GM12878 (cell line): Measurements from ENCODE around the gene SUGCT. TPM values are rescaled to one million over a fixed set of nuclear protein-coding genes. Genes with fewer than 3 reads are reported as not detected.
A peak's percentile ranks its signal among the peaks of the same experiment; 100 is the strongest.

ENCODE experiments used
- ATAC-seq: fragments of 200-7000 bp; cut with Tn5 transposase; 3 replicates; pipeline ENCODE4 v1.9.1; 2020; ENCODE audit warnings: mild to moderate bottlenecking, moderate library complexity
- BruUV-seq: library from RNA; stranded (reverse); fragments of 400-500 nt; replicated peaks from 2 replicates; lab custom pipeline; 2021; lab: Mats Ljungman, UMichigan
- CTCF ChIA-PET: fragments of 300-600 bp; sonication (Branson Sonifier 250); formaldehyde crosslinking; extraction: SDS; loops from one replicate; lab custom pipeline; 2021; ENCODE audit warnings: inconsistent platforms; lab: Yijun Ruan, JAX
- POLR2A ChIA-PET: fragments of 350-600 bp; formaldehyde crosslinking; extraction: SDS; loops from one replicate; lab custom pipeline; 2021; ENCODE audit warnings: inconsistent platforms; lab: Charles Lee
- RAD21 ChIA-PET: fragments of 300-600 bp; sonication (Branson Sonifier 250); formaldehyde crosslinking; loops from one replicate; lab custom pipeline; 2023; ENCODE audit warnings: antibody characterized with exemption; ENCODE audit not compliant: unreplicated experiment; lab: Charles Lee
- SMC1A ChIA-PET: fragments of 300-600 bp; sonication (Branson Sonifier 250); formaldehyde crosslinking; loops from one replicate; lab custom pipeline; 2023; ENCODE audit not compliant: unreplicated experiment, uncharacterized antibody; lab: Charles Lee
- DNase-seq: peaks from one replicate; pipeline ENCODE4 v3.0.0-alpha.2; 2011; ENCODE audit warnings: low read depth, low spot score
- FAIRE-seq: peaks from 3 replicates; lab custom pipeline; 2011; peaks lifted over from hg19 to GRCh38; lab: Jason Lieb, UNC
- H2AFZ ChIP-seq: 2 replicates; pipeline ENCODE4 v1.6.0; 2011; ENCODE audit warnings: low read depth, low read length, control low read depth; ENCODE audit not compliant: control insufficient read depth
- H3K27ac ChIP-seq: 2 replicates; pipeline ENCODE4 v1.5.1; 2011; ENCODE audit warnings: control low read depth; ENCODE audit not compliant: control insufficient read depth, insufficient read depth
- H3K27me3 ChIP-seq, 2 experiments: replicated peaks in 1 of 2; 2 replicates each; pipeline versions ENCODE4 v1.6.0 to v1.6.1; 2011; ENCODE audit warnings: low read length in 1 of 2; ENCODE audit not compliant: control insufficient read depth in 2 of 2, insufficient read depth in 2 of 2
- H3K36me3 ChIP-seq, 2 experiments: 2 replicates each; pipeline ENCODE4 v1.5.1; 2011; ENCODE audit warnings: low read length in 1 of 2; ENCODE audit not compliant: control insufficient read depth in 2 of 2, insufficient read depth in 2 of 2
- H3K4me1 ChIP-seq: 2 replicates; pipeline ENCODE4 v1.6.1; 2011; ENCODE audit warnings: mild to moderate bottlenecking, low read length, moderate library complexity, mixed read lengths; ENCODE audit not compliant: control insufficient read depth, insufficient read depth
- H3K4me2 ChIP-seq: 2 replicates; pipeline ENCODE4 v1.6.0; 2011; ENCODE audit warnings: control low read depth; ENCODE audit not compliant: control insufficient read depth, insufficient read depth
- H3K4me3 ChIP-seq: fragments of 200-600 bp; sonication (generic); 2 replicates; pipeline ENCODE4 v1.5.1; 2016
- H3K79me2 ChIP-seq: 2 replicates; pipeline ENCODE4 v1.6.0; 2011; ENCODE audit warnings: low read length; ENCODE audit not compliant: control insufficient read depth, insufficient read depth
- H3K9ac ChIP-seq: 2 replicates; pipeline ENCODE4 v1.8.0; 2011; ENCODE audit warnings: low read length, control low read depth, mixed read lengths; ENCODE audit not compliant: control insufficient read depth, insufficient read depth
- H3K9me3 ChIP-seq: replicated peaks from 3 replicates; pipeline ENCODE4 v1.5.1; 2011; ENCODE audit warnings: mild to moderate bottlenecking, low read length; ENCODE audit not compliant: control insufficient read depth, insufficient read depth
- H4K20me1 ChIP-seq: 2 replicates; pipeline ENCODE4 v1.6.0; 2011; ENCODE audit not compliant: control insufficient read depth, insufficient read depth
- BRCA1 ChIP-seq: IDR thresholded peaks from 2 replicates; pipeline ENCODE4 v1.6.1; 2011; ENCODE audit warnings: low read depth, low read length, improper control_type of control experiment
- ESRRA ChIP-seq: IDR thresholded peaks from 2 replicates; pipeline ENCODE4 v1.6.1; 2012; ENCODE audit warnings: mild to moderate bottlenecking, low read length, improper control_type of control experiment
- ETV6 ChIP-seq, 2 experiments: fragments of 450-650 bp in 1 of 2; IDR thresholded peaks in 1 of 2; conservative IDR thresholded peaks in 1 of 2; 2 replicates each; pipeline ENCODE4 v1.6.1; 2014; ENCODE audit warnings: antibody characterized with exemption in 1 of 2, borderline replicate concordance in 1 of 2, low read depth in 1 of 2, mild to moderate bottlenecking in 1 of 2, moderate library complexity in 1 of 2
- RCOR1 ChIP-seq: conservative IDR thresholded peaks from 2 replicates; pipeline ENCODE4 v1.6.1; 2012; ENCODE audit warnings: low read depth, low read length, improper control_type of control experiment
- SIN3A ChIP-seq: IDR thresholded peaks from 2 replicates; pipeline ENCODE4 v1.6.1; 2012; ENCODE audit warnings: low read depth, low read length, improper control_type of control experiment
- SREBF2 ChIP-seq: IDR thresholded peaks from 2 replicates; pipeline ENCODE4 v1.6.1; 2012; ENCODE audit warnings: mild to moderate bottlenecking, low read length
- WGBS: methylation state at CpG from one replicate; pipeline ENCODE4 v1.1.6; 2016; ENCODE audit warnings: low lambda C conversion rate; ENCODE audit not compliant: insufficient replicate concordance, insufficient coverage; ENCODE audit errors: missing lambda C conversion rate; 5-methylcytosine and 5-hydroxymethylcytosine counted together
- in situ Hi-C: fragments of 300-500 bp; cut with MboI; formaldehyde crosslinking; loops from 9 replicates; pipeline ENCODE4 v1.14.3; 2018; ENCODE audit warnings: mixed read lengths
- intact Hi-C: fragments of 100-400 bp; cut with micrococcal nuclease; formaldehyde crosslinking; loops from one replicate; pipeline ENCODE4 v1.14.2; 2022; ENCODE audit not compliant: unreplicated experiment
- polyA plus RNA-seq, 11 experiments: library from polyadenylated mRNA; depleted of rRNA in 4 of 11; unstranded in 6 of 11; stranded (reverse) in 5 of 11; fragments of >200 nt; fragmentation: Nextera tagmentation in 4 of 11; fragmentation: Illumina TruSeq in 1 of 11; extraction: Ambion mirVana in 4 of 11; extraction: Trizol in 1 of 11; gene quantifications; 1 replicate in 1 of 11; 2 replicates in 10 of 11; pipeline versions ENCODE4 v1.2.1 to v1.2.3, GENCODE V29; 2011 to 2016; ENCODE audit warnings: inconsistent platforms in 2 of 11, missing spikeins in 2 of 11, low read depth in 1 of 11
- total RNA-seq, 4 experiments: library from RNA; depleted of rRNA in 3 of 4; stranded (reverse); fragments of >200 nt in 3 of 4; fragmentation: Illumina TruSeq in 1 of 4; extraction: Trizol in 1 of 4; gene quantifications; 2 replicates each; pipeline versions ENCODE4 v1.2.1 to v1.2.3, GENCODE V29; 2013 to 2021
- TF ChIP-seq, protein P1 (sequence below): fragments of 450-650 bp; IDR thresholded peaks from 2 replicates; pipeline ENCODE4 v1.6.1; 2014; ENCODE audit warnings: mild to moderate bottlenecking
- TF ChIP-seq, protein P2 (sequence below): fragments of 450-650 bp; IDR thresholded peaks from 2 replicates; pipeline ENCODE4 v1.6.1; 2017; ENCODE audit warnings: antibody characterized with exemption, mild to moderate bottlenecking, moderate library complexity
- TF ChIP-seq, protein P3 (sequence below), 3 experiments: IDR thresholded peaks in 2 of 3; conservative IDR thresholded peaks in 1 of 3; 2 replicates each; pipeline ENCODE4 v1.5.1; 2011; ENCODE audit warnings: low read depth in 3 of 3, low read length in 3 of 3, mild to moderate bottlenecking in 3 of 3, control low read depth in 2 of 3, moderate library complexity in 2 of 3, inconsistent platforms in 1 of 3, mixed read lengths in 1 of 3; ENCODE audit not compliant: control insufficient read depth in 2 of 3, insufficient read depth in 1 of 3; ENCODE audit errors: extremely low read depth in 1 of 3

The SUGCT gene
- total and polyA plus RNA-seq, 10 of the 15 experiments (the other 5 are each of a cell fraction or from before 2014, with no cell fraction given) = 0.08 to 1.2 (median 0.67) TPM; not detected in 1

DNA sequence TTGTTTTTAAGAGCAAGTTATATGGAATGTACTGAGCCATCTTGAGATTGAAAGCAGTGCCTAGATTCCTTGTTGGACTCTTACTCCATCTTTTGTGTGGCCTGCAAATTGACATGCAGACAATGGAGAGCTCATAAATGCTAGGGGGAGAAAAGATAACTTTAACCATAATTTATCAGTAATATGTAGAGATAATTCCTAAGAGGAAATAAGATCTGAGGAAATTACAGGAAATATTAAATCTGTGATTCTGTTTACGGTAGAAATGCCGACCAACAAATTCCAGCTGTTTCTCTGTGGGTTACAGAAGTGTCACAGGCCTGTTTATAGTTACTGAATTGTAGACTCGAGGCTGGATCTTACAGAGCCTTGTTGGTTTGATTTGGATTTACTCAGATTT lies 348.0 kb downstream of the SUGCT start (continued):
- TF ChIP-seq, protein P1, sequence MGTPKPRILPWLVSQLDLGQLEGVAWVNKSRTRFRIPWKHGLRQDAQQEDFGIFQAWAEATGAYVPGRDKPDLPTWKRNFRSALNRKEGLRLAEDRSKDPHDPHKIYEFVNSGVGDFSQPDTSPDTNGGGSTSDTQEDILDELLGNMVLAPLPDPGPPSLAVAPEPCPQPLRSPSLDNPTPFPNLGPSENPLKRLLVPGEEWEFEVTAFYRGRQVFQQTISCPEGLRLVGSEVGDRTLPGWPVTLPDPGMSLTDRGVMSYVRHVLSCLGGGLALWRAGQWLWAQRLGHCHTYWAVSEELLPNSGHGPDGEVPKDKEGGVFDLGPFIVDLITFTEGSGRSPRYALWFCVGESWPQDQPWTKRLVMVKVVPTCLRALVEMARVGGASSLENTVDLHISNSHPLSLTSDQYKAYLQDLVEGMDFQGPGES = no peak
- TF ChIP-seq ESRRA (no peak), SIN3A (no peak), RCOR1 (no peak), SREBF2 (no peak), BRCA1 (no peak)
- TF ChIP-seq, protein P2, sequence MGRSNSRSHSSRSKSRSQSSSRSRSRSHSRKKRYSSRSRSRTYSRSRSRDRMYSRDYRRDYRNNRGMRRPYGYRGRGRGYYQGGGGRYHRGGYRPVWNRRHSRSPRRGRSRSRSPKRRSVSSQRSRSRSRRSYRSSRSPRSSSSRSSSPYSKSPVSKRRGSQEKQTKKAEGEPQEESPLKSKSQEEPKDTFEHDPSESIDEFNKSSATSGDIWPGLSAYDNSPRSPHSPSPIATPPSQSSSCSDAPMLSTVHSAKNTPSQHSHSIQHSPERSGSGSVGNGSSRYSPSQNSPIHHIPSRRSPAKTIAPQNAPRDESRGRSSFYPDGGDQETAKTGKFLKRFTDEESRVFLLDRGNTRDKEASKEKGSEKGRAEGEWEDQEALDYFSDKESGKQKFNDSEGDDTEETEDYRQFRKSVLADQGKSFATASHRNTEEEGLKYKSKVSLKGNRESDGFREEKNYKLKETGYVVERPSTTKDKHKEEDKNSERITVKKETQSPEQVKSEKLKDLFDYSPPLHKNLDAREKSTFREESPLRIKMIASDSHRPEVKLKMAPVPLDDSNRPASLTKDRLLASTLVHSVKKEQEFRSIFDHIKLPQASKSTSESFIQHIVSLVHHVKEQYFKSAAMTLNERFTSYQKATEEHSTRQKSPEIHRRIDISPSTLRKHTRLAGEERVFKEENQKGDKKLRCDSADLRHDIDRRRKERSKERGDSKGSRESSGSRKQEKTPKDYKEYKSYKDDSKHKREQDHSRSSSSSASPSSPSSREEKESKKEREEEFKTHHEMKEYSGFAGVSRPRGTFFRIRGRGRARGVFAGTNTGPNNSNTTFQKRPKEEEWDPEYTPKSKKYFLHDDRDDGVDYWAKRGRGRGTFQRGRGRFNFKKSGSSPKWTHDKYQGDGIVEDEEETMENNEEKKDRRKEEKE = no peak

DNA sequence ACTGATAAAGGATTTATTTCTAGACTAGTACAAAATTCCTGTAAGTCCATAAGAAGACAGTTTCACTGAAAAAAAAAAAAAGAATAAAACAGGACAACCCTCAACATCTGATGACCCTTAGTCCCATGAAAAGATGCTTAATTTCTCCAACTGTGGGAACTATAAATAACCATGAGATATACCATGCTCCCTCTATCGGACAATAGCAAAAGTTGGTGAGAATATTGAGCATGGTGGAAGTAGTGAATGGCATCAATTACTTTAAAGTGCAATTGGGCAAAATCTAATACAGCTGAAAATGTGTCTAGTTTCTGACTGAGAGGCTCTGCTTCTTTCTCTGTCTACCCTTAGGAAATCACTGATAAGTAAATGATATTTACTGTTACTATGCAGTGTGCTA lies 348.8 kb downstream of the SUGCT start:
- no TSS peak for BruUV-seq
- no peaks in the 10 kb centered on the region for H3K27me3 ChIP-seq
- H3K9me3 ChIP-seq = no peaks in the 10 kb centered on the region
- H3K79me2 ChIP-seq = no peaks in the 10 kb centered on the region
- DNase-seq (no peak), FAIRE-seq (no peak), ATAC-seq (no peak)
- in situ Hi-C loops (no loop called here), intact Hi-C loops (no loop called here)
- no peaks in the 10 kb centered on the region for H3K36me3 ChIP-seq
- ChIA-PET POLR2A (no interaction called here), CTCF (interaction anchor here (1.2 to 1.6 kb wide), 3 partner anchors 9 to 251 kb away, joined by 3 to 7 read pairs (median 6); no protein-coding TSS in a partner anchor), SMC1A (no interaction called here), RAD21 (no interaction called here)
- no peaks in the 10 kb centered on the region for H4K20me1 ChIP-seq
- no peak overlapping the region for H3K9ac ChIP-seq
- H2AFZ ChIP-seq = no peak overlapping the region
- H3K4me3 ChIP-seq = no peak overlapping the region
- H3K4me2 ChIP-seq = no peak overlapping the region
- no peak overlapping the region for H3K27ac ChIP-seq
- no peaks in the 10 kb centered on the region for H3K4me1 ChIP-seq
- 78% methylated on average over 1 of the region's 1 CpG for WGBS
- TF ChIP-seq, protein P3, sequence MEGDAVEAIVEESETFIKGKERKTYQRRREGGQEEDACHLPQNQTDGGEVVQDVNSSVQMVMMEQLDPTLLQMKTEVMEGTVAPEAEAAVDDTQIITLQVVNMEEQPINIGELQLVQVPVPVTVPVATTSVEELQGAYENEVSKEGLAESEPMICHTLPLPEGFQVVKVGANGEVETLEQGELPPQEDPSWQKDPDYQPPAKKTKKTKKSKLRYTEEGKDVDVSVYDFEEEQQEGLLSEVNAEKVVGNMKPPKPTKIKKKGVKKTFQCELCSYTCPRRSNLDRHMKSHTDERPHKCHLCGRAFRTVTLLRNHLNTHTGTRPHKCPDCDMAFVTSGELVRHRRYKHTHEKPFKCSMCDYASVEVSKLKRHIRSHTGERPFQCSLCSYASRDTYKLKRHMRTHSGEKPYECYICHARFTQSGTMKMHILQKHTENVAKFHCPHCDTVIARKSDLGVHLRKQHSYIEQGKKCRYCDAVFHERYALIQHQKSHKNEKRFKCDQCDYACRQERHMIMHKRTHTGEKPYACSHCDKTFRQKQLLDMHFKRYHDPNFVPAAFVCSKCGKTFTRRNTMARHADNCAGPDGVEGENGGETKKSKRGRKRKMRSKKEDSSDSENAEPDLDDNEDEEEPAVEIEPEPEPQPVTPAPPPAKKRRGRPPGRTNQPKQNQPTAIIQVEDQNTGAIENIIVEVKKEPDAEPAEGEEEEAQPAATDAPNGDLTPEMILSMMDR (IDR thresholded peaks at IDR 0.05 in 2 of 3, conservative IDR thresholded peaks at IDR 0.05 in 1 of 3; ENCODE audit: control insufficient read depth in 2 of 3, extremely low read depth in 1 of 3, insufficient read depth in 1 of 3, low read depth in 3 of 3, low read length in 3 of 3) = peak in 1 of 3 experiments; percentile 13; a peak in 1 of 6 replicates
- TF ChIP-seq ETV6 (conservative IDR thresholded peaks at IDR 0.05 in 1 of 2, IDR thresholded peaks at IDR 0.05 in 1 of 2; ENCODE audit: borderline replicate concordance in 1 of 2, low read depth in 1 of 2) = no peak
